Measurements from ENCODE around the gene MPZ.

- TF ChIP-seq CTCF (IDR thresholded peaks at IDR 0.05) (no peak), POLR2AphosphoS5 (IDR thresholded peaks at IDR 0.05) (no peak), POLR2A (IDR thresholded peaks at IDR 0.05) (no peak)
Measured at GRCh38 chr1:161324020-161324419, 14.3 kb upstream of the MPZ start.

Data from stomach (tissue), 4 donors.